Measurements from ENCODE around the gene OGFOD2. TPM values are rescaled to one million over a fixed set of nuclear protein-coding genes. Genes with fewer than 3 reads are reported as not detected.

The OGFOD2 gene
- total and polyA plus RNA-seq, 10 donors: 9.5 to 32.3 (median 20.5) TPM

DNA sequence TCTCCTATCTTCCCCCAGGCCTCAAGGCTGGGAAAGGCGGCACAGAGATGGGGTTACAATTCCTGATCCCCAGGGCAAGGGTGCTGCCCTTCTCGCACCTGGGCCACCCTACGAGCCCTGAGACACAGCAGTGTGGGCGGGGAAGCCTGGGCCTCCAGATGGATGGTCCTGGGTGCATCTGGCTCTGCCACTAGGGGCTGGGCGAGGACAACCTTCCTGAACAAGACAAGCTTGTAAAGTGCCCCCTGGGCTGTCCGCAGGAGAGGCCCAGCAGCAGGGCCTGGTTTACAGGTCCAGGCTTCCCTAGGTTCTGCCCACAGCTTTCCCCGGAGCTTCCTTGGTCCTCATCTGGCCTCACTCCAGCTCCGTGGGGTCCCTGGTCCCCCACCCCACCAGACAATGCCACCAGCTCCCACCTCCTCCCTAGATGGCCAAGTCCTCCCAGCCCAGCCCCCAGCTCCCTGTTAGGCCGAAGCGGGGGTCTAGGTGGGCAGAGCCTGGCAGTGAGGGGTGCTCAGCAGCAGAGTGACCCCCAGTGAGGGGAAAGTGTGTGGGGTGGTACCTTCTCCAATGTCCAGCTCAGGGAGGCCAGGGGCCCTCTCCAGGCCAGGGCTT is 14.3 kb downstream of the OGFOD2 start:
- H3K27ac ChIP-seq: no peak overlapping the region
- no peaks in the 10 kb centered on the region for H3K27me3 ChIP-seq (replicated peaks in 1 of 7)
- H3K4me3 ChIP-seq: no peak overlapping the region
- no peaks in the 10 kb centered on the region for H3K9me3 ChIP-seq
- intact Hi-C loops (cut with DNase I; ENCODE audit: low total_unique reads): loop anchor here (10.0 kb wide), 1 partner anchor 155 kb away; no protein-coding TSS in a partner anchor
- H3K36me3 ChIP-seq: peaks cover 0 to 65% (median 21%) of the 10 kb centered on the region in 6 donors
- WGBS, 5 donors: 90 to 97% (median 94%) methylated on average over 10 of the region's 10 CpGs
- no peak for DNase-seq
- TF ChIP-seq CTCF (IDR thresholded peaks at IDR 0.05 in 8 of 11, conservative IDR thresholded peaks at IDR 0.05 in 3 of 11) (no peak), POLR2A (IDR thresholded peaks at IDR 0.05) (no peak), POLR2AphosphoS5 (IDR thresholded peaks at IDR 0.05) (no peak)
- H3K4me1 ChIP-seq: peaks cover 6 to 28% (median 20%) of the 10 kb centered on the region in 6 donors

DNA sequence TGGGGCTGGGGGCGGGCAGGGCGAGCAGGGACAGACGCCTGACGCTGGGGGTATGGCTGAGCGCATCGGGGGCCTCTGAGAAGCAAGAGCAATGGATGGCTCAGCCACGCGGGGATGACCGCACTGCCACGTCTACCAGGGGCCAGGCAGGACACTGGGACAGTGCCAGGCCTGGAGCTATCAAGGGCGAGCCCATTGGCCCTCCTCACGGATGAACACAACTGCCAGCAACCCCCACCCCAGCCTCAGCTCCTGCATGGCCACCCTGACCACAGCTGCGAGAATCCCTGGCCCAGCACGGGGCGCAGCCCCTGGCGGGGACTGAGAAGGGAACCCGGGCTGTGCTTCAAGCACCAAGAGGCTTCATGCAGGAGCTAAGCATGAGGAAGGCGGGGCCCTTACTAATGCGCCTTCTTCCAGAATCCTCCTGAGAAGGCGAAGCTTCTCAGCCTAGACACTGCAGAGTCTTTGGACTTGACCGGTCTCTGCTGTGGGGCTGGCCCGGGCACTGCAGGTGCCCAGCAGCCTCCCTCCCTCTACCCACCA is 14.9 kb downstream of the OGFOD2 start:
- TF ChIP-seq POLR2AphosphoS5 (IDR thresholded peaks at IDR 0.05) (no peak), POLR2A (IDR thresholded peaks at IDR 0.05) (no peak), CTCF (IDR thresholded peaks at IDR 0.05 in 8 of 11, conservative IDR thresholded peaks at IDR 0.05 in 3 of 11) (no peak)
- Histone ChIP-seq H3K4me1 (peaks cover 0 to 21% (median 13%) of the 10 kb centered on the region in 6 donors), H3K9me3 (no peaks in the 10 kb centered on the region), H3K36me3 (peaks cover 0 to 65% (median 21%) of the 10 kb centered on the region in 6 donors), H3K27me3 (replicated peaks in 1 of 7) (no peaks in the 10 kb centered on the region), H3K4me3 (no peak overlapping the region), H3K27ac (no peak overlapping the region)
- no peak for DNase-seq
- 88 to 98% (median 95%) methylated on average over 14 to 22 of the region's 22 CpGs for WGBS, 5 donors
- intact Hi-C loops (cut with DNase I; ENCODE audit: low total_unique reads): loop anchor here (10.0 kb wide), 1 partner anchor 155 kb away; no protein-coding TSS in a partner anchor

DNA sequence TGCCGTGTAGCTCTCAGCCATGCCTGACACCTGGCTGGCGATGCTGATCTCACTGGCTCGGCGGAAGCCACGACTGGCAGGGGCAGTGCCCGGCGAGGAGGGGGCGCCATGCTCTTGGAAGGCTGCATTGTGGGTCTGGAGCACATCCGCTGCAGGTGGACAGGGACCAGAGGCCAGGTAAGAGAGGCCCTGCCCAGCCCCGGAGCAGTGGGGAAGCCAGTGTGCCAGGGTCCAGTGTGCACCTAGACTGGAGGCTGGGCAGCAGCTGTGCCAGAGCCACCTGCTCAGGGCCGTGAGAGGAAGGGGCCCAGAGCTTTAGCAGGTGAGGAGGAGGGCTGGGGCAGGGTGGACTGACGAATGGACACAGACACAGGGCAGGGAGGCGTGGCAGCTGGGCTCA is 15.5 kb downstream of the OGFOD2 start:
- DNase-seq: no peak
- WGBS, 5 donors: 87 to 93% (median 91%) methylated on average over 10 to 13 of the region's 13 CpGs
- Histone ChIP-seq H3K27me3 (replicated peaks in 1 of 7) (no peaks in the 10 kb centered on the region), H3K9me3 (no peaks in the 10 kb centered on the region), H3K36me3 (peaks cover 0 to 64% (median 21%) of the 10 kb centered on the region in 6 donors), H3K4me1 (peaks cover 0 to 15% (median 7%) of the 10 kb centered on the region in 6 donors), H3K27ac (no peak overlapping the region), H3K4me3 (no peak overlapping the region)
- TF ChIP-seq POLR2AphosphoS5 (IDR thresholded peaks at IDR 0.05): no peak
- no peak for TF ChIP-seq CTCF (IDR thresholded peaks at IDR 0.05 in 8 of 11, conservative IDR thresholded peaks at IDR 0.05 in 3 of 11)
- intact Hi-C loops (cut with DNase I; ENCODE audit: low total_unique reads): no loop called here

GRCh38 chr12:122990961-122991622 is 16.0 kb downstream of the OGFOD2 start:
- Histone ChIP-seq H3K27me3 (replicated peaks in 1 of 7) (no peaks in the 10 kb centered on the region), H3K36me3 (peaks cover 0 to 59% (median 17%) of the 10 kb centered on the region in 6 donors), H3K4me1 (peaks cover 0 to 14% (median 3%) of the 10 kb centered on the region in 6 donors), H3K27ac (no peak overlapping the region), H3K9me3 (no peaks in the 10 kb centered on the region), H3K4me3 (no peak overlapping the region)
- DNase-seq: peak; percentile 72
- TF ChIP-seq POLR2A (IDR thresholded peaks at IDR 0.05): no peak
- no peak for TF ChIP-seq CTCF (IDR thresholded peaks at IDR 0.05 in 8 of 11, conservative IDR thresholded peaks at IDR 0.05 in 3 of 11)
- TF ChIP-seq POLR2AphosphoS5 (IDR thresholded peaks at IDR 0.05): no peak
- 87 to 96% (median 89%) methylated on average over 11 to 13 of the region's 13 CpGs for WGBS, 5 donors
- intact Hi-C loops (cut with DNase I; ENCODE audit: low total_unique reads): no loop called here

Measured in spleen (tissue), 11 donors.